GM18517 (cell line): Measurements from ENCODE around the gene CIT.
A peak's percentile ranks its signal among the peaks of the same experiment; 100 is the strongest.
"Not testable (repeated sequence)": the region's sequence is repeated elsewhere in the genome, so short reads cannot be mapped to it uniquely, and the experiment has no call there.

ENCODE experiments used
- ATAC-seq: cut with Tn5 transposase; IDR thresholded peaks from one replicate; pipeline ENCODE4 v1.9.1; 2021; ENCODE audit warnings: mild to moderate bottlenecking, moderate library complexity; ENCODE audit not compliant: unreplicated experiment

CIT gene

GRCh38 chr12:119661882-119662281 is 215.2 kb downstream of the CIT start:
- ATAC-seq = no peak

DNA sequence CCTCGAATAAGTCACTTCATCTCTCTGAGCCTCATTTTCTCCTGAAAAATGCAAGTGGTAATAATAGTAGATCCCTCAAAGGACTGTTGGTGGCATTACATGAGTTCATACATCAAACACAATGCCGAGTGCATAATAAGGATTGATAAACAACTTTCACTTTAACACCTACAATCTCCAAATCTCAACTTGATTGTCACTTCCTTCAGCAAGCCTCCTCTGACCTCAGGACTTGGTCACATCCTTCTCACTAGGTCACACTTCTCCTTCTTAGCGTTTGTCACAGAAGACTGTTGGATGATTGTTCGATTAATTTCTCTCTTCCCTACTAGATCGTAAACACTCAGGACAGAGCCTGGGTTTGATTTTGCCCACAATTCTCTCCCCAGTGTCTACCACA is 217.0 kb downstream of the CIT start:
- ATAC-seq = no peak

- peak; percentile 52 for ATAC-seq
These were observed 217.7 kb downstream of the CIT start for GRCh38 chr12:119659289-119659897.

DNA sequence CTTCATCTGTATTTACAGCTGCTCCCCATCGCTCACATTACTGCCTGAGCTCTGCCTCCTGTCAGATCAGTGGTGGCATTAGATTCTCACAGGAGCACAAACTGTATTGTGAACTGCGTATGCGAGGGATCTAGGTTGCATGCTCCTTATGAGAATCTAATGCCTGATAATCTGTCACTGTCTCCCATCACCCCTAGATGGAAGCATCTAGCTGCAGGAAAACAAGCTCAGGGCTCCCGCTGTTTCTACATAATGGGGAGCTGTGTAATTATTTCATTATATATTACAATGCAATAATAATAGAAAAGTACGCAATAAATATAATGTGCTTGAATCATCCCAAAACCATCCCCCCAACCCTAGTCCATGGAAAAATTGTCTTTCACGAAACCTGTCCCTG is 219.0 kb downstream of the CIT start:
- ATAC-seq = not testable (repeated sequence)

GRCh38 chr12:119657001-119657400 is 220.1 kb downstream of the CIT start:
- not testable (repeated sequence) for ATAC-seq

GRCh38 chr12:119652665-119653064 is 224.5 kb downstream of the CIT start:
- ATAC-seq = no peak

DNA sequence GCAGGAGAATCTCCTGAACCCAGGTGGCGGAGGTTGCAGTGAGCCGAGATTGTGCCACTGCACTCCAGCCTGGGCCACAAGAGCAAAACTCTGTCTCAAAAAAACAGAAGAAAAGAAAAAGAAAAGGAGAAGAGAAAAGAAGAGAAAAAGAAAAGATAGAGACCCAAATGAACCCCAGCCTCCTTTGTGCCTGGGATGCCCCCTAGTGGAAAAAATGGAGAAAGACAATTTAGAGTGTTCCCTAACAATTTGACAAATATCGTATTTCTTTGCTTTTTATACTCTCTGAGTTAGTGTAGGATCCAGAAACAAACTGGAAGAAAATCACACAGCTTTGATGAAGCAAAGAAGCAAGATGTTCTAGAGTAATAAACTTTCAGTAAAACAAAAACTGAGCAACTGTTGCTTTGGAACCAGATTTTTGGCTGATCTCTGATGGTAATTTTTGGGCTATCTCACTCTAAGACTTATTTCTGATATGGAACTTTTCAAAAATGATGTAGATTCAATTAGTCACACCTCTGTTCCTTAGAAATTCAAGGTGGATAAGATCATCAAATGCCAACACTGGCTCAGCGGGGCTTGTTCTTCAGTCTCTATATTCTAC is 227.8 kb downstream of the CIT start:
- ATAC-seq = no peak

DNA sequence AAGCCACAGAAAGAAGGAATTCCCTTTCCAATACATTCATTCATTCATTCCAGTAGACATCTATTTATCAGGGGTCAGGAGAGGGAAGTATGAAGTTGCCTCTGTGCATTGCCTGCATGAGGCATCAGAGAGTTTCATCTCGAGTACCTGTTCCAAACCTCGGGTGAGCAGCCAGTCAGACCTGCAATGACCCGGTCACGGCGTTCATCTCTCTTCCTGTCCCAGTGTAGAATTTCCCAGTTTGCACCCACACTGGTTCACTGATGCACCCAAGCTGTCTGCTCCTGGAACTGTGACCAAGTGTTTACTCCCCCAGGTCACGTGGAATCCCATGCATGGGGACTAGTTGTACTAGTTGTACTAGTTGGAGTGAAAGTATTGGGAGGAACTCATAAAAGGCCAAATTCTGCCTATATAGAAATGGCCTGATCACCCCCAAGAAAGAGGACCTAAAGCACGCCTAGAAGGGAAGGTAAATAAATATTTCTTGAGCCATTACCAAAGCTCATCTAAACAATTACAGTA is 231.5 kb downstream of the CIT start:
- no peak for ATAC-seq

DNA sequence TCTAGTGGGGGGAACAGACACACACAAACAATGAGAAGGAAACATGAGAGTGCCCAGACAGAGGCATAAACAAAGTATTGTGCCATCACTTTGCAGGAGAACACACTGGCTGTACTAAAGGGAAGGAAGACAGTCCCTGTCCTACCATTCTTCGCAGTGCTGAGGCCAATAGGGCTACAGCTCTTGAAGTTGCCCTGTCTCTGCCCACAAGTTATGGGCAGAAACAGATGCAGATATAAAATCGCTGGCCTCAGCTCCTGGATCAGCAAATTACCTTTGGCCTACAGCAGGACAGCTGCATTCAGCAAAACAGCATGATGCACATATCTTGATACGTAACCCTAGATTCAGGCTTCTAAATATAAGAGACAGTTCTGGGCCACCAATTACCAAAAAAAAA is 232.2 kb downstream of the CIT start:
- ATAC-seq = no peak

DNA sequence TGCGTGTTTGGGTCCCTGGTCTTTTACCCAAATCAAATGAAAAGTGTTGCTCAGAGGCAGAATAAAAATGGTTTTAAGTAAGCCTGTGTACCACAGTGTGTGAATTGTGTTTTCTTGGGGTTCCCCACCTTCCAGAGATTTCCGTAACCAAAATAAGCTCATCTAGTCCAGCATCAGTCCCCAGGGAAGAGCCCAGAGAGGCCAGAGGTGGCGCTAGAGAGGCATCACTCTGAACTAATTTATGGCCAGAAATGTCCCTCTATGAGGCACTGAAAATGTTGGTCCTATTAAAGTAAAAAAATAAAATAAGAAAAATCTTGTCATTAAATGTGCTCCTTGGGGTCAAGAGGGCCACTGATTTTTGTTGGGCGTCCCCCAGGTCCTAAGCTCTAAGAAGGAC is 234.1 kb downstream of the CIT start:
- no peak for ATAC-seq
